T-helper 2 cell treated with Interferon-gamma antibody and Interleukin-4, amounts not matched to agents 5 μg/mL and 100 μg/mL, for 36 hours (primary cell): ENCODE data around the gene TAF15.

Source experiments
- DNase-seq: peaks from one replicate; pipeline ENCODE4 v3.0.0; 2021; ENCODE audit warnings: low spot score
- H3K27ac Mint-ChIP-seq: one replicate; pipeline ENCODE4 v1.8.0; 2021; ENCODE audit warnings: mild to moderate bottlenecking, mixed read lengths
- H3K27me3 Mint-ChIP-seq: one replicate; pipeline ENCODE4 v1.8.0; 2021; ENCODE audit warnings: low read depth, mixed read lengths
- H3K36me3 Mint-ChIP-seq: one replicate; pipeline ENCODE4 v1.8.0; 2021; ENCODE audit warnings: low read depth, mixed read lengths
- H3K4me1 Mint-ChIP-seq: one replicate; pipeline ENCODE4 v1.8.0; 2021; ENCODE audit warnings: low read depth, mixed read lengths
- H3K4me3 Mint-ChIP-seq: one replicate; pipeline ENCODE4 v1.8.0; 2022; ENCODE audit warnings: mild to moderate bottlenecking, moderate library complexity, mixed read lengths
- H3K9me3 Mint-ChIP-seq: one replicate; pipeline ENCODE4 v1.8.0; 2021; ENCODE audit warnings: mixed read lengths

TAF15 gene

GRCh38 chr17:35864853-35865252, 55.6 kb downstream of the TAF15 start:
- Mint-ChIP-seq H3K9me3 (no peaks in the 10 kb centered on the region), H3K4me1 (peaks cover 17% of the 10 kb centered on the region), H3K27me3 (no peaks in the 10 kb centered on the region), H3K36me3 (no peaks in the 10 kb centered on the region), H3K27ac (no peak overlapping the region), H3K4me3 (no peak overlapping the region)
- no peak for DNase-seq

GRCh38 chr17:35865412-35866340, 56.4 kb downstream of the TAF15 start:
- H3K36me3 Mint-ChIP-seq, result no peaks in the 10 kb centered on the region
- peaks cover 17% of the 10 kb centered on the region for H3K4me1 Mint-ChIP-seq
- H3K27ac Mint-ChIP-seq, result no peak overlapping the region
- DNase-seq, result no peak
- H3K4me3 Mint-ChIP-seq, result no peak overlapping the region
- no peaks in the 10 kb centered on the region for H3K27me3 Mint-ChIP-seq
- no peaks in the 10 kb centered on the region for H3K9me3 Mint-ChIP-seq

GRCh38 chr17:35866341-35866950, 57.2 kb downstream of the TAF15 start:
- H3K27me3 Mint-ChIP-seq, result no peaks in the 10 kb centered on the region
- H3K27ac Mint-ChIP-seq, result no peak overlapping the region
- no peaks in the 10 kb centered on the region for H3K9me3 Mint-ChIP-seq
- H3K36me3 Mint-ChIP-seq, result peaks cover 1% of the 10 kb centered on the region
- no peak for DNase-seq
- peaks cover 18% of the 10 kb centered on the region for H3K4me1 Mint-ChIP-seq
- H3K4me3 Mint-ChIP-seq, result no peak overlapping the region

GRCh38 chr17:35867574-35867973, 58.3 kb downstream of the TAF15 start:
- H3K9me3 Mint-ChIP-seq, result no peaks in the 10 kb centered on the region
- H3K27ac Mint-ChIP-seq, result no peak overlapping the region
- peaks cover 7% of the 10 kb centered on the region for H3K36me3 Mint-ChIP-seq
- no peak for DNase-seq
- peaks cover 23% of the 10 kb centered on the region for H3K4me1 Mint-ChIP-seq
- no peak overlapping the region for H3K4me3 Mint-ChIP-seq
- no peaks in the 10 kb centered on the region for H3K27me3 Mint-ChIP-seq

- Mint-ChIP-seq H3K36me3 (peaks cover 8% of the 10 kb centered on the region), H3K9me3 (no peaks in the 10 kb centered on the region), H3K27me3 (no peaks in the 10 kb centered on the region), H3K27ac (peak within 1 kb of the TSS; percentile 6), H3K4me3 (no peak within 1 kb of the TSS), H3K4me1 (peaks cover 24% of the 10 kb centered on the region)
- no peak for DNase-seq
Observed at GRCh38 chr17:35868737-35869136, 59.5 kb downstream of the TAF15 start, which contains the start of gene HEATR9. HEATR9 (minus strand) TSS chr17:35868891; CDS start chr17:35868742, 149 bp downstream.

GRCh38 chr17:35870906-35871819, 61.9 kb downstream of the TAF15 start:
- H3K27ac Mint-ChIP-seq, result no peak overlapping the region
- no peaks in the 10 kb centered on the region for H3K9me3 Mint-ChIP-seq
- H3K27me3 Mint-ChIP-seq, result no peaks in the 10 kb centered on the region
- H3K4me3 Mint-ChIP-seq, result no peak overlapping the region
- H3K36me3 Mint-ChIP-seq, result peaks cover 15% of the 10 kb centered on the region
- H3K4me1 Mint-ChIP-seq, result peaks cover 24% of the 10 kb centered on the region
- DNase-seq, result no peak

- Mint-ChIP-seq H3K4me1 (peaks cover 31% of the 10 kb centered on the region), H3K9me3 (no peaks in the 10 kb centered on the region), H3K27ac (peak overlapping the region; percentile 55), H3K27me3 (no peaks in the 10 kb centered on the region), H3K36me3 (peaks cover 19% of the 10 kb centered on the region), H3K4me3 (no peak overlapping the region)
- DNase-seq, result no peak
Observed at GRCh38 chr17:35872196-35872980, 63.1 kb downstream of the TAF15 start.

GRCh38 chr17:35875072-35875799, 66.0 kb downstream of the TAF15 start:
- Mint-ChIP-seq H3K27me3 (no peaks in the 10 kb centered on the region), H3K4me3 (peak overlapping the region; percentile 49), H3K4me1 (peaks cover 51% of the 10 kb centered on the region), H3K27ac (peak overlapping the region; percentile 78), H3K36me3 (peaks cover 23% of the 10 kb centered on the region), H3K9me3 (no peaks in the 10 kb centered on the region)
- DNase-seq, result no peak

GRCh38 chr17:35875800-35876139, 66.5 kb downstream of the TAF15 start:
- no peak for DNase-seq
- no peaks in the 10 kb centered on the region for H3K9me3 Mint-ChIP-seq
- H3K27me3 Mint-ChIP-seq, result no peaks in the 10 kb centered on the region
- peak overlapping the region; percentile 49 for H3K4me3 Mint-ChIP-seq
- peaks cover 56% of the 10 kb centered on the region for H3K4me1 Mint-ChIP-seq
- peaks cover 23% of the 10 kb centered on the region for H3K36me3 Mint-ChIP-seq
- peak overlapping the region; percentile 78 for H3K27ac Mint-ChIP-seq

- peak overlapping the region; percentile 73 for H3K27ac Mint-ChIP-seq
- H3K4me1 Mint-ChIP-seq, result peaks cover 58% of the 10 kb centered on the region
- no peak for DNase-seq
- peaks cover 22% of the 10 kb centered on the region for H3K36me3 Mint-ChIP-seq
- H3K4me3 Mint-ChIP-seq, result peak overlapping the region; percentile 3
- H3K9me3 Mint-ChIP-seq, result no peaks in the 10 kb centered on the region
- no peaks in the 10 kb centered on the region for H3K27me3 Mint-ChIP-seq
Observed at GRCh38 chr17:35876534-35876933, 67.2 kb downstream of the TAF15 start.

- peak overlapping the region; percentile 7 for H3K27ac Mint-ChIP-seq
- H3K9me3 Mint-ChIP-seq, result no peaks in the 10 kb centered on the region
- peaks cover 17% of the 10 kb centered on the region for H3K36me3 Mint-ChIP-seq
- DNase-seq, result no peak
- peaks cover 54% of the 10 kb centered on the region for H3K4me1 Mint-ChIP-seq
- H3K4me3 Mint-ChIP-seq, result peak overlapping the region; percentile 56
- H3K27me3 Mint-ChIP-seq, result no peaks in the 10 kb centered on the region
Observed at GRCh38 chr17:35877345-35878029, 68.2 kb downstream of the TAF15 start.

GRCh38 chr17:35878361-35878760, 69.1 kb downstream of the TAF15 start:
- Mint-ChIP-seq H3K4me1 (peaks cover 52% of the 10 kb centered on the region), H3K4me3 (peak overlapping the region; percentile 59), H3K36me3 (peaks cover 15% of the 10 kb centered on the region), H3K27ac (peak overlapping the region; percentile 60), H3K27me3 (no peaks in the 10 kb centered on the region), H3K9me3 (no peaks in the 10 kb centered on the region)
- no peak for DNase-seq
